M059J (cell line): ENCODE results near the gene ADARB2. TPM values are rescaled to one million over a fixed set of nuclear protein-coding genes. Genes with fewer than 3 reads are reported as not detected.

Experiments used
- DNase-seq: peaks from one replicate; pipeline ENCODE4 v3.0.0-alpha.2; 2012; ENCODE audit warnings: low read depth
- total RNA-seq: library from RNA; depleted of rRNA; stranded (reverse); fragments of >200 nt; shearing (Covaris generic); gene quantifications from 2 replicates; pipeline ENCODE4 v1.2.3, GENCODE V29; 2014

The ADARB2 gene
- total RNA-seq, 1 experiment from 2014 or later, result not detected

DNA sequence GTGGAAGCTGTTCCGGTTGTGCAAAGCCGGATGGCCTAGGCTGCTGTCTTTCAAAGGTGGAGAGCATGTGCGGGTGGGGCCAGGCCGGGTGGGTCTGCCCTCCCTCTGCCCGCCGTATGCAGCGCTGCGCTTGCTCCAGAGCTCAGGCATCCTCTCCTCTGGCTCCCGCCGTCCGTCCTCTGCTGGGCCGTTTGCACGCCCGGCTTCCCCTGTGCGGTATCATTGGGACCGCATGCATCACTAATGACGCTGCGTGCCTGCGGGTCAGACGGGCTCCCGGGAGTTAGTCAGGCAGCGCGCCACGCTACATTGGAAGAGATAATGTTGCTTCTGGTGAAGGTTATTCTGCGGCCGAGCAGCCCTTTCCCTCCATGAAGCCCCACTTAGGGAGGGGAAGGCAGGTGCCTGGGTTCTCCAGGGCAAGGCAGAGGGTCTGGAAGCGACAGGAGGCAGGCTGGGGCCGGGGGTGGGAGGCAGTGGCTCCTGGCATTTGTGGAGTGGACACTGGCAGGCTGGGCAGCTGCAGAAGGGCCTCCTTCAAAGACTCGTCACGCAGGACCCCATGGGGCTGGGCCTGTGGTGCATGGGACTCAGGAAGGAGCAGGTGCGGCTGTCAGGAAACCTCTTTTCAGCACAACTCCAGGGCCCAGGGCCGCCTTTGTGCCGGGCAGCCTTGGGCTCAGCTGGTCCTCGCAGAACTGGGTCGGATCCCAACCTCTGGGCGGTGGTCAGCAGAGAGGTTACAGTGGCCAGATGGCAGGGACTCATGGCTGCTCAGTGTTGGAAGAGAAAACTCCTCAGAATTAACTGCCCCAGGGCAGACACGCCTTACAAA, 362.6 kb downstream of the ADARB2 start:
- DNase-seq, result no peak

DNA sequence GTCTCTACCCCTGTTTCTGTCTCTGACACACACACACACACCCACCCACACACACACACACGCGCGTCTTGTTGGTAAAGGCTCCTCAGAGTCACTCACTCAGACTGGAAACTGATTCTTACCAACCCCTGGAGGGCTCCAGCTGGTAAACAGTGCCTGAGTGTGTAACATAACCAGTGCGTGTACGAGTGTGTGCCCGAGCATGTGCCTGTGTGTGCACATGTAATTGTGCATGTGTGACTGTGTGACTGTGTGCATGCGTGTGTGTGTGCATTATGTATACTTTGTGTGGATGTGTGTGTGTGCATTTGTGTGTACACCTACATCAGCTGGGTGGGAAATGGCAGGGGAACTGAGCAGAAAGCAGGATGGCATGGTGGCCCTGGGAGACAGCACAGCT, 364.0 kb downstream of the ADARB2 start:
- DNase-seq, result no peak

DNA sequence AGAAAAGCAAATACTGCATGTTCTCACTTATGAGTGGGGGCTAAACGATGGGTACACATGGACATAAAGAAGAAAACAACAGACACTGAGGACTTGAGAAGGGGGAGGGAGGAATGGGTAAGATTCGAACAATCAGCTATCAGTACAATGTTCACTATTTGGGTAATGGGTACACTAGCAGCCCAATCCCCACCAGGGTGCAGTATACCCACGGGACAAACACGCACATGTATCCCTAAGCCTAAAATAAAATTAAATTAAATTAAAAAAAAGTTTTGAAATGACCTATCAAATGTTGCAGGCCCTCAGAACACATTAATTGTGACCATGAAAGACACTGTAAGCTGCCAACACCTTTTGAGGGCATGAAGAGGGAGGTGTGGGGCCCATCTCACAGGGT, 365.1 kb downstream of the ADARB2 start:
- DNase-seq, result no peak

DNA sequence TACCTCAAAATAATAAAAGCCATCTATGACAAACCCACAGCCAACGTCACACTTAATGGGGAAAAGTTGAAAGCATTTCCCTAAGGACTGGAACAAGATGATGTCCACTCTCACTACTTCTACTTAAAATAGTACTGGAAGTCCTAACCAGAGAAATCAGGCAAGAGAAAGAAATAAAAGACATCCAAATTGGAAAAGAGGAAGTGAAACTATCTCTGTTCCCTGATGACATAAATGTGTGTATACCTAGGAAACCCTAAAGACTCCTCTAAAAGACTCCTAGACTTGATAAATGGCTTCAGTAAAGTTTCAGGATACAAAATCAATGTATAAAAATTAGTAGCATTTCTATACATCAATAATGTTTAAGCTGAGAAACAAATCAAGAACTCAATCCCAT, 367.0 kb downstream of the ADARB2 start:
- DNase-seq, result no peak

DNA sequence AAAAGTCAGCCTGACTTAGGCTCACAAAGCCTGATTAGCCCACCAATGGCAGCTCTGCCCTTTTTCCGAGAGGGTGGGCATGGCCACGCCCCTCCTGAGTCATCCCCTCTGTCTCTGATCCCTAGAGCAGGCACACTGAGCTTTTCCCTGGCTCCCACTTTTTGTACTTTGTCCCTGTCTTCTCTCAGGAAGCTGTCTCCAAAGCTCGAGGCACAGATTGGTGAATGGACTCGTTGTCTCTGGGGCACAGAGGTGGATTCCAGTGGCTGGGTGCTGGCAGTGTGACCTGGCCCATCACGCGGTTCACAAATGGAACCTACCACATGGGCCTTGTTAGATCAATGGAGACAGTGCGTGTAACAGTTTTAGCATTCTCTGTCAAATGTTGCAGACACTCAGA, 367.7 kb downstream of the ADARB2 start:
- DNase-seq, result no peak

DNA sequence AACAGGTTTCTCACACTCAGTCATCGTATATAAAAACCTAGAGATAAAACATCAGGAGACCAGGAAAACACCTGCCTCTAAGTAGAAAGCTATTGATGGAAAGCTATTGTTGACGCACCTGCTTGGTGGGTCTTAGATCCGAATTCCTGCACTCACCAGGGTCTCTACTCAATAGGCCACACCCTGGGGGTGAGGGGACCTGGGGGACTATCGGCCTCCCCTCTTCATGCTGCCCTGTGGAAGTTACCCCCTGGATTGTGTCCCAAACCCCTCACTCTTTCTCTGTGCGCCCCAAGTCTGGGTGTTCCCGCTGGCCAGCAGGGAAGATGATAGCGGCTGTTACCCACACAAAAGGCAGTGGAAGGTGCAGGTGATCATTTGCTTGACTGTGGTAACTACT, 368.1 kb downstream of the ADARB2 start:
- no peak for DNase-seq

DNA sequence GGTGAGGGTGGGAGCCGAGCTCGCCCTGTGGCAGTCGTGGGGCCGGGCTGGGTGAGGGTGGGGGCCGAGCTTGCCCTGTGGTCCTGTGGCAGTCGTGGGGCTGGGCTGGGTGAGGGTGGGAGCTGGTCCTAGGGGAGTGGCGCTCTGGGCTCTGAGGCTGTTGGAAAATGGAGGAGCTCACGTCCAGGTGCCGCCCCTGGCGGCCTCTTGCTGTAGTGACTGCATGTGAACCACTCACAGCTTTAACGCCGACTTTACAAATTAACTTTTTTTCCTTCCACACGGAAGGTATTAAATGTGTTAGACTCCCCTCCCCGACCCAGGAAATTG, 368.5 kb downstream of the ADARB2 start:
- peak; percentile 11 for DNase-seq

DNA sequence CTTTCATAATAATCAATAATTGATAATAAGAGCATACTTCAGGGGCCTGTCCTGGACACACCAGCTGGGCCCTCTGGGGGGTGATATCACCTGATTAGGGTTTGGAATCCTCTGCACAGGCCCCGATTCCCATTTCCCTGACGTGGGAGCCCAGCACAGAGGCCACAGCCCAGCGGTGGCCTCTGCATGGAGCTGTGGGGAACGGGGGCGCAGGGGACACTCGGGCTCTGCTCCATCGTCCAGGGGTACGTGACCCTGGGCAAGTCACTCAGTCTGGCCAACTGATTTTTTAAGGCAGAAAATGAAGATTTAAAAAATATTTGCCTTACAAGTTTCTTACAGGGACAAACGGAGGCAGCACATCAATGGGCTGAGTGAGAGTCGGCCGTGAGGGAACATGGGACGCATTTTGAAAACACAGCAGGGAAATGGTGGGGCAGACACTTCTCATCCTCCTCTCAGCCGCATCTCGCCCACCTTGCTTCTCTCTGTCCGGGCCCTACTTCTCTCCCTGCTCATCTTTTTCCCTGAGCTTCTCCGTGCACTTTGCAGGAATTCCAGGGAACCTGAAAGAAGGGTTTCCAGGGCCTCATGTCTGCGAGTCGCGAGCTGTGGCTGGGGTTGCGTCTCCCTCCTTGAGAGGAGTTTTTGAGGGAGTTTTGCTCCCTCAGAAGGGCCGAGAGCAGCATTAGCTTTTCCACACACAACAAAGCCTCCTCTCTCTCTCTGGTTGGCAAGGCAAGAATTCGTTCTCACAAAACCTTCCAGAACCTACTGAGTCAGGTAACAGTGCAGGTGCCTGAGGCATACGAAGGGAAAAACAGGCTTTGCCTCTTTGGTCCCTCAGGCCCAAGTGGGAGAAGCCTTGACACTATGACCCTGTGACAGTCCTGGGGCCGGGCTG, 369.1 kb downstream of the ADARB2 start:
- DNase-seq, result peak; percentile 6

DNA sequence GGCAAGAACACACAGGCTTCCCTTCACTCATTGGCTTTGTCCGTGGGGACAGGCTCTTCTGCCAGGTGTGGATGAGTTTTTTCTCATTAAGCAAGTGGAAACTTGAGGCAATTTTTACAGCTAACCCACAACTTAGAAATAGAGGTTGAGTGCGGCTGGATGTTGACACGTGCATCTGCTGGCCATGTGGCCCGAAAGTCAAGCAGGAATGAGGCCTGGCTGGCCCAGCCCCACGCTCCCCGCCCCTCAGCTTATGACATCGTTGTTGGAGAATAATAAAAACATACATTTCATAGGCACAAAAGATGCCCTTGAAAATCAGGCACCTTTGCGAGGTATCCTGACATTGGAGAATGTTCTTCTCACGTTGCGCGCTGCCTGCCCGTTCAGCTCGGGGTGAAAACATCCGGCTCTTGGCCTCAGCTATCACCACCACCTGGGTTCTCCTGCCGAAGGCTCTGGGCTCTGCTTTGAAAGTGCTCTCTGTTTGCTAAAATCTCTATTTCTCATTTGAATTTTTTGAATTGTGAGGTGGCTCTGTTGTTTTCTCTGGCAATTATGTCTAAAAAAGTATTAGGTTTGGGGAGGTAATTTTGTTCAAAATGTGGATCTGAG, 370.4 kb downstream of the ADARB2 start:
- no peak for DNase-seq

DNA sequence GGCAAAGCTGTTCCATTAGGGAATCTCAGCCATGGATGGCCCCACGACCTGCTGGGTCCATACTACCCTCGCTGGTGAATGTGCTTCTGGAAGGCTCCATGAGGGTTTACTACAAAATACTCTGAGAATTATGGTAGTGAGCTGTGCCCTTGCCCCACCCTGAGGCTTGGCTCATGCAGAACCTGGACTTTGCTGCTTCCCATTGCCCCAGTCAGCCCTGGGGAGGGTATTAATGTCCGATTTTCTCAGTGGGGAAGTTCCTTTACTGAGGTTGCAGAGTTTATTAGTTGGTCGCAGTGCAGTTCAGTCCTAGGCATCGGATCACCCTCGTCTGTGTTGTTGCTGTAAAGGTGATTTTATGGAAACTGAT, 371.0 kb downstream of the ADARB2 start:
- DNase-seq, result no peak

DNA sequence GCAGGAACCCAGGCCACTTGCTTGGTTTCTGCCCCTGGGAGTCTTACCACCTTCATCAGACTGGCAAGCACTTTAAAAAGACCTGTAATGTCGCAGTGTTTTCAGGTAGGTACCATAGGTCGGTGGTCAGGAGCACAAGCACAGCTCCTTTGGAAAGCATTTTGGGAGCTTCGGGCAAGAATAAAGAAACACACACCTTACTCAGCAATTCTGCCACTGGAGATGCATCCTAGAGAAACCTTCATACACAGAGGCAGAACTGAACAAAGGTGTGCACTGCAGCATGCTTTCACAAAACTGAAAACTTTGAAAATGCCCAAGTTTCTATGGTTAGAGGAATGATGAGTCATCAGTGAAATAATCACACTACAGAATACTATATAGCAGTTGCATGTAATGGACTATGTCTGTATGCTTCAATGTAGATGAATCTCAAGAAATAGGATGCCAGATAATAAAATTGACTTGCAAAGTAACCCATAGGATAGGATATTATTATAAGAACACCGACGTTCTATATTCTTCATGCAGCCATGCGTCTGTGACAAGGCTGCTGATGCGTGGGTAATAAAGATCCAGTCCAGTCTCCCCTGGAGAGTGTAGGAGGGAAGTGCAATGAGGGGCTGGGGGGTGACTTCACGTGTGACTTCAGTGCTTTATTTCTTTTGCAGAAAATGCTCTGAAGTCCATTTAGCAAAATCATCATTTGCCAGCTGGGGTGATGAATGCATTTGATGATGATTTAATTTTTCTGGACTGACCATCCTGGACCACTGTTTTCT, 371.6 kb downstream of the ADARB2 start:
- no peak for DNase-seq

DNA sequence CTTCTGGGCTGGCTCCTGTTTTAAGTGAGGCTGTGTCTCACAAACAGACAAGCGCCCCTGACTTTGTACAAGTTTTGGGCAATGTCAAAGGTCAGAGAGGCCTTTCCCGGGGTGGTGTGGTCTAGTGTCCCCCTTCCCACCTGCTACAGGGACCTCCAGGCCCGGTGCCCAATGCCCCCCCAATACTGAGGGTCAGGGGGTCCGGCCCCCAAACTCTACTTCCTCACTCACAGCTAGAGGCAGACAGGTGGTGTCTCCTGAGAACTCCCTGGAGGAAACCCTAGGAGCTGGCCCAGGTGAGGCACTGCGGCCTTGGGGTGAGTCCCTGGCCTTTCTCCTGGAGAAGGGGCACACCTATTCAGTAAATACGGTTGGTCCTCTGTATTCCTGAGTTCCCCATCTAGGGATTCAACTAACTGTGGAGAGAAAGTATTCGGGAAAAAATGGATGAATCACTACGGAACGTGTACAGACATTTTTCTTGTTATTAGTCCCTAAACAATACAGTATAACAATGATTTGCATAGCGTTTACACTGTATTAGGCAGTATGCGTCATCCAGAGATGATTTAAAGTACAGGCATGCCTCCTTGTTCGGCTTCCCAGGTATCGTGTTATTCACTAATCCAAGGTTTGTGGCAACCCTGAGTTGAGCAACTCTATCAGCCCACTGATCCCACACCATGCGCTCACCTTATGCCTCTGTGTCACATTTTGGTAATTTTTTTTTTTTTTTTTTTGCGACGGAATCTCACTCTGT, 373.0 kb downstream of the ADARB2 start:
- DNase-seq, result no peak

DNA sequence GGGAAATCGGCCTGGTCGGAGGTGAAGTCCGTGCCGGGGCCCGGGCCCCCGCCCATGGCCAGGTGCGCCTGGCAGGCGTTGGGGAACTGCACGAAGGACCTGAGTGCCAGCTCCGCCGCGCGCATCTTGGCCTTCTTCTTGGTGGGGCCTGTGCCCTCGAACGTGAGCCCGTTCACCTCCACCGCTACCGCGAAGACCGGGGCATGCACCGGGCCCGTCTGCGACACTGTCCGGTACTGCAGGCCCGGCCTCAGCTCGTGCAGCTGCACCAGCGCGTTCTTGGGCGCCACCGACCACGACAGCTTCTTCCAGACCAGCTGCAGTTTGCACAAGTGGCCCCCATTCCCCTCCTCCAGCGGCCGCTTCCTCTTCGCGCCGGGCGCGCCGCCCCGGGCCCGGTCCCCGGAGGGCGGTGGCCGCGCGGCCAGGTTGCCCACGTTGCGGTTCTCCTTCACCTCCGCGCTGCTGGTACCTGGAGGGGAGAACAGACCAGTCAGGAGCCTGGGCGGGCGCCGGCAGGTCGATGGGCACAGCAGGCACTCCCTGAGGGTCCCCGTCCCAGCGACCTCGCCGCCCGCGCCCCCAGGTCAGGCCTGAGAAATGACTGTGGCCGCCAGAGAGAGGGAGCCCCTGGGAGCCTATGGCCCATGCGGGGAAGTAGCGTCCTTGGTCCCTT, 373.7 kb downstream of the ADARB2 start:
- no peak for DNase-seq

DNA sequence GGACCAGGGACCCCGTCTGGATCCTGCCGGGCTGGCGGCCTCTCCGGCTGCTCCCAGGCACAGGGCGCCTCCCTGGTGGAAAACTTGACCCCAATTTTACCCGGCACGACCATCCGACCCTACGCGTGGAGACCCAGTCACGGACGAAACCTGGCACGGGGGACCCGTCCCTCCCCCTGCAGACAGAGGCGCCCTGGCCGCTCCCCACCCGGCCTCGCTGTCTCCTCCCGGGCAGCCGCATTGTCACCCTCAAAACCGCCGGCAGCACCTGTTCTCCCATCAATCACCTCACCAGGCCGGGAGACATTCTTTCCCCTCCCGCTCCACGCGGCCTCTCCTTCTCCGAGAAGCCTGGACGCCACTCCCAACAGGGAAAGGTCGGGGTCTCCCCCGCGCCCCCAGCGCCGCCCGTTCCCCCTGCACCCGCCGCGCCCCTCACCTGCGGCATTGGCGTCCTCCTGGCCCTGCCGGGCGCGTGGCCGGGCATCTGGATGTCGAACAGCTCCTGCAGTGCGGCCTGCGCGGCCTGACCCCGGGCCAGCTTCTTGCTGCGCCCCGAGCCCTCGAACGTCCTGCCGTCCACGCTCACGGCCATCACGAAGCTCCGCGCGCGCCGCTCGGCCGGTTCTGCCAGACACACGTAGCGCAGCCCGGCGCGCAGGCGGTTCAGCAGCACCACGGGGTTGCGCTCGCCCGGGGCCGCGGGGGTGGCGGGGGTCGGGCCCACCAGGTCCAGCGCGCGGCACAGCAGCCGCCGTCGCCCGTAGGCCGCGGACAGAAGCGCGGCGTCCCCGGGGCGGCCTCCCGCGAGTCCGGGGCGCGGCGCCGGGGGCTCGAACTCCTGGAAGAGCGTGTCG, 374.5 kb downstream of the ADARB2 start:
- DNase-seq, result no peak

DNA sequence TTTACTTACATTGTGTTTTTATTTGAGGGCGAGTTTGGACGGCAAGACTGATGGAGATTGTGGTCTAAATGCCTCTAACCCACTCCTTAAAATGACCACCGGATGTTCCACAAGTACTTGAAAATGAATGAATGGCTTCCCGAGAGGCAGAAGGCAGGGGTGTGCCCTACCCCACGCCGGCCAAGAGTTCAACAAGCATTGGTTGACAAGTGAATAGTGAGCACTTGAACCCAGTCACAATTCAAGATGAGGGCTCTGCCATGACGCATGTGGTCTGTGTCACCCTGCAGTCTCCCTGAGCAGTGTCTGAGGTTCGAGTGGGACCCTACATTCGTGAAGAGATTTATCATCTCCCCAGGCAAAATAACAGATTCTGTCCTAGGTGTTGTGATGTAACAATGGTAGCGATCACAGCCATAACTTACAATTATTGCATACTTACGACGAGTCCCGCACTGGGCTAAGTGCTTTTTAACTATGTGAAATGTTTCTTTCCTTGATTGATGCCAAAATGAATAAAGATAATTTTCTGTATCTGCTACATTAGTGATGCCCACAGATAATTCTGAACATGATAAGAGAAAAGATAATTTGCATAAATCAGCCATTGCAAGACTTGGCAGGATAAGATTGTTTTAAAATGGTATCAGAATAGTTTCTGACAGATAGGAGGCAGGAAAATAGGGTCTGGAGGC, 375.8 kb downstream of the ADARB2 start:
- no peak for DNase-seq

DNA sequence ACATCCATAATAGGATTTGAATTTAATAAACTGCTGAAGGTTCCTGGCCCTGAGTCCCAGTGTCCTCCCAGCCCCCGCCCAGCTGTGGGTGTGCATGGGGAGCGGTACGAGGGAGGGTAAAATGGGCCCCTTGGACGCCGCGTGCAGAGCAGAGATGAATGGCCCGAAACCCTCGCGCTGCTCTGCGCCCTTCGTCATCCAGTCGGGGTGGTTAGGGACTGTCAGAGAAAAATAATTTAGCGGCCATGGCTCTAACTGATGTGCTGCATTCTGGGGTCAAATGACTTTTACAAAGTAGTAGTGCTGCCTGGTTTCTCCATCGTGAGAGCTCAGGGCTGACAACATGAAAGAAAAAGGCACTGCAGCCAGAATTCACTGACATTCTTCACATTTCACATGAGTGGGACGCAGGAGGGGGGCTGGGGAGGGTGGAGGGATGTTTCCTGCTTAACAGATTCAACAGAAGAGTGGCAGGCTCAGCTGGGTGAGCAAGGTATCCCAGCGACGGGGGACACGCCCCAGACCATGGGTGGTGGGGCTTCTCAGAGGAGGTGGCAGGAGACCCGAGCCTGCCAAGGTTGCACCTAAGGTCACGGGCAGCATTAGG, 376.7 kb downstream of the ADARB2 start:
- DNase-seq, result no peak

DNA sequence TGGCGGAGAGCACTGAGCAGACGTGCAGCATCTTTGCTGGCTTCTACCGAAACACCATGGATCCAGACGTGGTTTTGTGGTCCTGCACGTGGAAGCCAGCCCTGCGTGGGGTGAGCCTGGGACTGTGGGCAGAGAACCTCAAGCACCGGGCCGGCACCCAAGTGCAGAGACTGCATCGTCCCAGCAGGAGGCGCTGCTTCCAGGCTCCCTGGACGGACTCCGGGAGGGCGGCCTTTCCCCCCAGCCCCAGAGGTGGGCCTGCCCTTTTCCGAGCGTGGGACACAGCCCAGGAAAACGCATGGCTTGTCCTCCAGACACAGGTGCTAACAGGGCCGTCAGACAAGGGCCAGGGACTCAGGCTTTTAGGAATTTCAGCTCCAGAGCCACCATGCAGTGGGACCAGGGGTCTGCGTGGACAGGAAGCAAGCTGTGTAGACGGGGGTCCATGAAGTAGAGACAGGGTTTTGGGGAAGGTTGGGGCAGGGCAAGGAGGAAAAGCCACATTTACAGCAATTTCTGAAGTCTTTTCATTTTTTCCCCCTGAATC, 377.2 kb downstream of the ADARB2 start:
- DNase-seq, result no peak

DNA sequence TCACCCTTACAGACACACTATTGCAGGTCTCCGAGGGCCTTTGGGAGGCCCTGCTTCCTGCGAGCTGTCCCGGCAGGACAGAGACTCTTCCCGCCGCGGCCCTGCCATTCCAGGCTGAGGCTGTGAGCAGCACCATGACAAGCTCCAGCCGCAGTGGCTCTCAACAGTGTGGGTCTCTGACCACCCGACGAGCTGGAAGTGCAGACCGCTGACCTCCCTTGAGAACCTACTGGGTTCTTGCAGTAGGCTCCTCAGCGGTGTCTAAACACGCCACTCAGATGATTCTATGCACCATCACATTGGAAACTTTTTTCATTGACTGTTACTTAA, 377.7 kb downstream of the ADARB2 start:
- DNase-seq, result no peak
